RWPE2 (cell line): Measurements from ENCODE around the gene CHRD.
A peak's percentile ranks its signal among the peaks of the same experiment; 100 is the strongest.
"Not testable (repeated sequence)": the region's sequence is repeated elsewhere in the genome, so short reads cannot be mapped to it uniquely, and the experiment has no call there.

Source experiments
- ATAC-seq: fragments of 200-7000 bp; cut with Tn5 transposase; 3 replicates; pipeline ENCODE4 v1.9.1; 2021; ENCODE audit warnings: low read depth
- DNase-seq: peaks from one replicate; pipeline ENCODE4 v3.0.0-alpha.2; 2020; ENCODE audit warnings: low spot score
- H3K27ac ChIP-seq: fragments of 450-650 bp; 2 replicates; pipeline ENCODE4 v1.5.1; 2017; ENCODE audit warnings: mild to moderate bottlenecking; ENCODE audit not compliant: poor library complexity, severe bottlenecking
- H3K27me3 ChIP-seq: fragments of 250-450 bp; sonication (Bioruptor Pico); 2 replicates; pipeline ENCODE4 v1.5.1; 2021; ENCODE audit warnings: mild to moderate bottlenecking, moderate library complexity; ENCODE audit not compliant: insufficient read depth, poor library complexity, severe bottlenecking
- H3K36me3 ChIP-seq: fragments of 250-450 bp; sonication (Bioruptor Pico); 2 replicates; pipeline ENCODE4 v1.5.1; 2020; ENCODE audit warnings: low read depth, mild to moderate bottlenecking, moderate library complexity
- H3K4me1 ChIP-seq: fragments of 250-450 bp; sonication (Bioruptor Pico); 2 replicates; pipeline ENCODE4 v1.5.1; 2021; ENCODE audit warnings: mild to moderate bottlenecking, moderate library complexity; ENCODE audit not compliant: insufficient read depth, poor library complexity, severe bottlenecking
- H3K4me3 ChIP-seq: fragments of 250-450 bp; sonication (Bioruptor Pico); 2 replicates; pipeline ENCODE4 v1.5.1; 2021; ENCODE audit warnings: mild to moderate bottlenecking, moderate library complexity; ENCODE audit not compliant: severe bottlenecking
- H3K9me3 ChIP-seq: fragments of 250-450 bp; sonication (Bioruptor Pico); 2 replicates; pipeline ENCODE4 v1.5.1; 2021; ENCODE audit warnings: mild to moderate bottlenecking, moderate library complexity; ENCODE audit not compliant: severe bottlenecking
- CTCF ChIP-seq: fragments of 450-650 bp; IDR thresholded peaks from one replicate; pipeline ENCODE4 v1.5.1; 2017; ENCODE audit warnings: mild to moderate bottlenecking, moderate library complexity; ENCODE audit not compliant: poor library complexity, severe bottlenecking

Gene CHRD

GRCh38 chr3:184337399-184337714 is 42.5 kb upstream of the CHRD start, which contains the start of gene FAM131A:
TSS of gene FAM131A (plus strand) at chr3:184337600. CDS start at chr3:184337631, 31 bp downstream.
- Histone ChIP-seq H3K27ac (peak within 1 kb of the TSS; percentile 98), H3K9me3 (no peaks in the 10 kb centered on the region), H3K27me3 (no peaks in the 10 kb centered on the region), H3K4me1 (peaks cover 36% of the 10 kb centered on the region), H3K4me3 (peak within 1 kb of the TSS; percentile 56), H3K36me3 (peaks cover 43% of the 10 kb centered on the region)
- no peak for TF ChIP-seq CTCF
- no peak for DNase-seq
- no peak for ATAC-seq

GRCh38 chr3:184337981-184338380 is 41.9 kb upstream of the CHRD start:
- no peak for ATAC-seq
- no peak overlapping the region for H3K4me3 ChIP-seq

GRCh38 chr3:184338511-184338945 is 41.3 kb upstream of the CHRD start:
- no peak overlapping the region for H3K4me3 ChIP-seq
- DNase-seq (no peak), ATAC-seq (no peak)
- H3K4me1 ChIP-seq, result peaks cover 25% of the 10 kb centered on the region
- no peaks in the 10 kb centered on the region for H3K27me3 ChIP-seq
- peaks cover 41% of the 10 kb centered on the region for H3K36me3 ChIP-seq
- TF ChIP-seq CTCF, result no peak
- no peaks in the 10 kb centered on the region for H3K9me3 ChIP-seq
- H3K27ac ChIP-seq, result peak overlapping the region; percentile 1

More at GRCh38 chr3:184337981-184338380, 41.9 kb upstream of the CHRD start:
- H3K27ac ChIP-seq, result no peak overlapping the region
- H3K4me1 ChIP-seq, result peaks cover 30% of the 10 kb centered on the region
- no peaks in the 10 kb centered on the region for H3K27me3 ChIP-seq
- peaks cover 41% of the 10 kb centered on the region for H3K36me3 ChIP-seq
- no peaks in the 10 kb centered on the region for H3K9me3 ChIP-seq
- TF ChIP-seq CTCF, result no peak
- DNase-seq, result no peak

GRCh38 chr3:184339001-184339400 is 40.9 kb upstream of the CHRD start:
- no peak for TF ChIP-seq CTCF
- H3K27me3 ChIP-seq, result no peaks in the 10 kb centered on the region
- peaks cover 20% of the 10 kb centered on the region for H3K4me1 ChIP-seq
- H3K36me3 ChIP-seq, result peaks cover 40% of the 10 kb centered on the region
- no peak for ATAC-seq
- H3K4me3 ChIP-seq, result no peak overlapping the region
- H3K9me3 ChIP-seq, result no peaks in the 10 kb centered on the region
- H3K27ac ChIP-seq, result peak overlapping the region; percentile 1
- DNase-seq, result no peak

DNA sequence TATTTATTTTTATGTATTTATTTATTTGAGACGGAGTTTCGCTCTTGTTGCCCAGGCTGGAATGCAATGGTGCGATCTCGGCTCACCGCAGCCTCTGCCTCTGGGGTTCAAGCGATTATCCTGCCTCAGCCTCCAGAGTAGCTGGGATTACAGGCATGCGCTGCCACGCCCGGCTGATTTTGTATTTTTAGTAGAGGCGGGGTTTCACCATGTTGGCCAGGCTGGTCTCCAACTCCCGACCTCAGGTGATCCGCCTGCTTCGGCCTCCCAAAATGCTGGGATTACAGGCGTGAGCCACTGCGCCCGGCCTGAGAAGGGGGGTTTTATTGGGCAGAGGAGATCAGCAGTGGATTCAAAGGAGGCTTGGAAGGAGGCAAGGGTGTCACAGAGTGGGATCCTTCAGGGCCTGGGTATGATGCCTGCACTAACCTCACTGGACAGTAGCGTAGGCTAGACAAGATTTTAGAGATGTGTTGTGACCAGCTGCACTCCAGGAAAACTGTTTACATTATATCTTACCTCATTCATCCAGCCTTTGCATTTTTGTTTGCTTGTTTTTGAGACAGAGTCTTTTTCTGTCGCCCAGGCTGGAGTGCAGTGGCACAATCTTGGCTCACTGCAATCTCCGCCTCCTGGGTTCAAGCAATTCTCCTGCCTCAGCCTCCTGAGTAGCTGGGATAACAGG is 40.3 kb upstream of the CHRD start:
- DNase-seq, ATAC-seq, H3K9me3 ChIP-seq, H3K27me3 ChIP-seq, H3K4me3 ChIP-seq: not testable (repeated sequence)
- H3K27ac ChIP-seq, result peak overlapping the region; percentile 1
- peaks cover 14% of the 10 kb centered on the region for H3K4me1 ChIP-seq
- peaks cover 36% of the 10 kb centered on the region for H3K36me3 ChIP-seq
